Amniotic stem cell (primary cell): ENCODE measurements around the gene C1orf53.

Experiments used
- DNase-seq: peaks from one replicate; lab custom pipeline; 2025; lab: John Stamatoyannopoulos, UW

Gene C1orf53

GRCh38 chr1:197908716-197909220, 6.3 kb downstream of the C1orf53 start:
- no peak for DNase-seq

- no peak for DNase-seq
Observed at GRCh38 chr1:197909384-197909783, 7.0 kb downstream of the C1orf53 start.

GRCh38 chr1:197910120-197910991, 7.9 kb downstream of the C1orf53 start:
- DNase-seq = no peak

GRCh38 chr1:197911111-197911856, 8.9 kb downstream of the C1orf53 start:
- DNase-seq = no peak

GRCh38 chr1:197911857-197912696, 9.6 kb downstream of the C1orf53 start:
- DNase-seq = no peak

- DNase-seq = no peak
Observed at GRCh38 chr1:197912739-197913494, 10.5 kb downstream of the C1orf53 start.

- no peak for DNase-seq
Observed at GRCh38 chr1:197913495-197914276, 11.3 kb downstream of the C1orf53 start.

- no peak for DNase-seq
Observed at GRCh38 chr1:197914510-197914909, 12.1 kb downstream of the C1orf53 start.

- no peak for DNase-seq
Observed at GRCh38 chr1:197915260-197915861, 12.9 kb downstream of the C1orf53 start.

- DNase-seq = peak; percentile 71
Observed at GRCh38 chr1:197915862-197916499, 13.6 kb downstream of the C1orf53 start.

GRCh38 chr1:197916500-197916983, 14.1 kb downstream of the C1orf53 start:
- DNase-seq = no peak

GRCh38 chr1:197917805-197918651, 15.6 kb downstream of the C1orf53 start:
- no peak for DNase-seq

GRCh38 chr1:197918807-197919345, 16.4 kb downstream of the C1orf53 start:
- DNase-seq = no peak

GRCh38 chr1:197919346-197920066, 17.1 kb downstream of the C1orf53 start:
- DNase-seq = no peak

GRCh38 chr1:197920067-197920396, 17.6 kb downstream of the C1orf53 start:
- no peak for DNase-seq

- DNase-seq = no peak
Observed at GRCh38 chr1:197920414-197921117, 18.1 kb downstream of the C1orf53 start.
